Glutamatergic neuron (in vitro differentiated cells): ENCODE results near the gene MT2A. TPM values are rescaled to one million over a fixed set of nuclear protein-coding genes. Genes with fewer than 3 reads are reported as not detected.

Experiments
- DNase-seq: peaks from one replicate; pipeline ENCODE4 v3.0.0; 2022
- H3K27ac Mint-ChIP-seq: one replicate; pipeline ENCODE4 v1.8.0; 2020; ENCODE audit warnings: mild to moderate bottlenecking, mixed read lengths, inconsistent platforms; ENCODE audit not compliant: unreplicated experiment
- H3K27me3 Mint-ChIP-seq: one replicate; pipeline ENCODE4 v1.8.0; 2020; ENCODE audit warnings: mild to moderate bottlenecking, moderate library complexity, mixed read lengths, inconsistent platforms; ENCODE audit not compliant: unreplicated experiment
- H3K36me3 Mint-ChIP-seq: one replicate; pipeline ENCODE4 v1.8.0; 2020; ENCODE audit warnings: mild to moderate bottlenecking, mixed read lengths, inconsistent platforms; ENCODE audit not compliant: unreplicated experiment
- H3K4me1 Mint-ChIP-seq: one replicate; pipeline ENCODE4 v1.8.0; 2020; ENCODE audit warnings: mild to moderate bottlenecking, low read depth, mixed read lengths, inconsistent platforms; ENCODE audit not compliant: unreplicated experiment
- H3K4me3 Mint-ChIP-seq: one replicate; pipeline ENCODE4 v1.8.0; 2020; ENCODE audit warnings: mild to moderate bottlenecking, mixed read lengths, inconsistent platforms; ENCODE audit not compliant: unreplicated experiment
- H3K9me3 Mint-ChIP-seq: one replicate; pipeline ENCODE4 v1.8.0; 2020; ENCODE audit warnings: mild to moderate bottlenecking, moderate library complexity, mixed read lengths, inconsistent platforms; ENCODE audit not compliant: unreplicated experiment
- CTCF ChIP-seq: fragments of 200-600 bp; sonication (generic); IDR thresholded peaks from one replicate; pipeline ENCODE4 v1.5.0; 2021; ENCODE audit not compliant: partially characterized antibody, unreplicated experiment
- total RNA-seq: library from RNA; stranded (reverse); fragmentation: NEBNext Ultra II Directional; extraction: Animal tissue kit (Norgen Biotek cat#: 25700); gene quantifications from one replicate; pipeline ENCODE4 v1.2.1, GENCODE V29; 2021; ENCODE audit not compliant: unreplicated experiment

MT2A gene
- total RNA-seq, 1 donor from 2014 or later = not detected

- DNase-seq = no peak
- H3K27ac Mint-ChIP-seq = no peak overlapping the region
Measured at GRCh38 chr16:56625943-56626654, 17.7 kb downstream of the MT2A start.

GRCh38 chr16:56626685-56627084 is 18.3 kb downstream of the MT2A start:
- DNase-seq = no peak
- Mint-ChIP-seq H3K36me3 (no peaks in the 10 kb centered on the region), H3K4me3 (no peak overlapping the region), H3K9me3 (peaks cover 3% of the 10 kb centered on the region), H3K27me3 (peaks cover 19% of the 10 kb centered on the region), H3K27ac (no peak overlapping the region), H3K4me1 (peaks cover 4% of the 10 kb centered on the region)
- TF ChIP-seq CTCF = no peak

More at GRCh38 chr16:56625943-56626654, 17.7 kb downstream of the MT2A start:
- H3K27me3 Mint-ChIP-seq = peaks cover 19% of the 10 kb centered on the region
- H3K4me3 Mint-ChIP-seq = peak overlapping the region; percentile 80
- no peaks in the 10 kb centered on the region for H3K36me3 Mint-ChIP-seq
- H3K9me3 Mint-ChIP-seq = no peaks in the 10 kb centered on the region
- peaks cover 4% of the 10 kb centered on the region for H3K4me1 Mint-ChIP-seq
- no peak for TF ChIP-seq CTCF

DNA sequence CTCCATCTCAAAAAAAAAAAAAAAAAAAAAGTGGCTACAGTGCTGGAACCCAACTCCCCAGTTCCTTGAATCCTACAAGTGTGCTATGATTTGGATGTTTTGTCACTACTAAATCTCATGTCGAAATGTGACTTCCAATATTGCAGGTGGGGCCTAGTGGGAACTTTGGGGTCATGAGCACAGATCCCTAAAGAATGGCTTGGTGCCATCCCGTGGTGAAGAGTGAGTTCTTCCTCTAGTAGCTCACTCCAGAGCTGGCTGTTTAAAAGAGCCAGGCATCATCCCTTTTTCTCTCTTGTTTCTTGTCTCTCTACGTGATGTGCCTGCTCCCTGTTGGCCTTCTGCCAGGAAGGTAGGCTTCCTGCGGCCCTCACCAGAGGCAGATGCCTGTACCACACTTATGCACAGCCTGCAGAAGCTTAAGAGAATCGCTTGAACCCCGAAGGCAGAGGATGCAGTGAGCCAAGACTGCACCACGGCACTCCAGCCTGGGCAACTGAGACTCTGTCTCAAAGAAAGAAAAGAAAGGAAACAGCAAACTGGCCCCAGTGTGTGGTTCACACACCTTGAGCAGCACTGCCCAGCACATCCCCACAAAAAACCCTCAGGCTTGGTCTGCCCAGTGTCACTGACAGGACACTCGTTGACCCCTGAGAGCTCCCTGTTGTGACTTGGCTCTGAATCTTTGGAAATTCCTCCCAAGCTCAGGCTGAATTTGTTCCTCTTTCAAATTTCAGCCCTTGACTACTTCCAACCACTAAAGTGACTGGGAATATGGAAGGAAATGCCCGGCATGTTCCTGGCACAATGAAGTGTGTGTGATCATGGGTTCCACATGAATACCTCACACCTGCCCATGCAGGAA is 20.3 kb downstream of the MT2A start:
- H3K4me3 Mint-ChIP-seq = no peak overlapping the region
- H3K27me3 Mint-ChIP-seq = peaks cover 25% of the 10 kb centered on the region
- peaks cover 11% of the 10 kb centered on the region for H3K4me1 Mint-ChIP-seq
- no peak for TF ChIP-seq CTCF
- H3K27ac Mint-ChIP-seq = no peak overlapping the region
- H3K9me3 Mint-ChIP-seq = peaks cover 5% of the 10 kb centered on the region
- no peak for DNase-seq
- H3K36me3 Mint-ChIP-seq = no peaks in the 10 kb centered on the region

DNA sequence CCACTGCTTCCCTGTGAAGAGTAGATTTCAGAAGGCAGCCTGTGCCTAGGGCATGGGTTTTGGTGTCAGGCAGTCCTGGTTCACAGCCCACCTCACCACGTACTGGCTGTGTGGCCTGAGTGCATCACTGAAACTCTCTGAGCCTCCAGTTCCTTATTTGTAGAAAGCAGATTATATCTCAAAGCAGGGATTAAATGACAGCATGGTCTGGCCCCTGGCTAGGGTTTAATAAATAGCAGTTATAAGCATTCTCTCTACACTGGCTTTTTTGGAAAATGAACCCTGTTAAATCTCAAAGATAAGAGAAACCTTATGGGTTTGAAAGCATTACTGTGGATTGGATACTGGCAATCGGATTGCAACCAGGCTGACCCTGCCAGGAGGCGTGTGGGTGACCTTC is 21.1 kb downstream of the MT2A start:
- Mint-ChIP-seq H3K4me1 (peaks cover 11% of the 10 kb centered on the region), H3K36me3 (no peaks in the 10 kb centered on the region), H3K27me3 (peaks cover 31% of the 10 kb centered on the region), H3K27ac (no peak overlapping the region), H3K4me3 (no peak overlapping the region), H3K9me3 (peaks cover 5% of the 10 kb centered on the region)
- no peak for TF ChIP-seq CTCF
- DNase-seq = no peak

GRCh38 chr16:56630134-56630533 is 21.8 kb downstream of the MT2A start:
- no peak overlapping the region for H3K4me3 Mint-ChIP-seq
- H3K4me1 Mint-ChIP-seq = peaks cover 15% of the 10 kb centered on the region
- no peak for TF ChIP-seq CTCF
- no peak for DNase-seq
- peaks cover 9% of the 10 kb centered on the region for H3K9me3 Mint-ChIP-seq
- no peak overlapping the region for H3K27ac Mint-ChIP-seq
- H3K27me3 Mint-ChIP-seq = peaks cover 32% of the 10 kb centered on the region
- no peaks in the 10 kb centered on the region for H3K36me3 Mint-ChIP-seq
